ENCODE measurements around the gene VWC2L.

- TF ChIP-seq CTCF (conservative IDR thresholded peaks at IDR 0.05; ENCODE audit: low read depth, low read length), result no peak
- TF ChIP-seq MAFK (IDR thresholded peaks at IDR 0.05; ENCODE audit: low read depth, low read length), result no peak
- no peak for TF ChIP-seq MAZ (IDR thresholded peaks at IDR 0.05; ENCODE audit: borderline replicate concordance, low read depth, low read length)
- TF ChIP-seq ELK1 (IDR thresholded peaks at IDR 0.05; ENCODE audit: borderline replicate concordance, low read depth, low read length), result no peak
- no peak for TF ChIP-seq CHD1 (IDR thresholded peaks at IDR 0.05; ENCODE audit: low read depth, low read length)
- no peak for TF ChIP-seq RAD21 (IDR thresholded peaks at IDR 0.05; ENCODE audit: low read length)
- TF ChIP-seq CEBPB (IDR thresholded peaks at IDR 0.05; ENCODE audit: low read depth, low read length), result no peak
- TF ChIP-seq RFX5 (IDR thresholded peaks at IDR 0.05; ENCODE audit: low read depth, low read length), result no peak
- no peak for TF ChIP-seq SMC3 (IDR thresholded peaks at IDR 0.05; ENCODE audit: low read depth, low read length)
- TF ChIP-seq POLR2A (IDR thresholded peaks at IDR 0.05; ENCODE audit: low read depth, low read length), result no peak
Measured at GRCh38 chr2:214536625-214537024, 125.8 kb downstream of the VWC2L start.

Data from IMR-90 (cell line).